Measurements from ENCODE around the gene MYO18B. TPM values are rescaled to one million over a fixed set of nuclear protein-coding genes. Genes with fewer than 3 reads are reported as not detected.

Gene MYO18B
- total RNA-seq, 2 donors from 2014 or later, result 0.12 to 0.65 TPM

DNA sequence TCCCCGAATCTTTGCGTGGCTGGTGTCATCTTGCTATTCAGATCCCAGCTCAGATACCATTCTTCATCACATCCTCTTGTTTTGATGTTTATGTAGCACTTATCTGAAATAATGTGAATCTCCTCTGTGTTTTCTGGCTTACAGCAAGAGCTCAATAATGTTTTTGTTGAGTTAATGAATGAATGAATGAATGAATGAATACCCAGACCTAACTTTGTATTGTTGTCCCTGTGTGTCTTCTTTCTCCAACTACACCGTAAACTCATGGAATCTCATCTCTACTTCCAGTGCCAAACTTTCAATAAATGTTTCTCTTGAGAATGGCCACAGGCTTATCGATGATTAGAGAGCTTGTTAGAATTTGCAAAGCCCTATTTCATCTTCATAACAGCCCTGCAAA is 110.2 kb downstream of the MYO18B start:
- Mint-ChIP-seq H3K27ac (no peak overlapping the region), H3K36me3 (ENCODE audit: low read depth) (no peaks in the 10 kb centered on the region), H3K4me3 (no peak overlapping the region), H3K4me1 (no peaks in the 10 kb centered on the region), H3K27me3 (peaks cover 10% of the 10 kb centered on the region)
- no peaks in the 10 kb centered on the region for H3K9me3 ChIP-seq (ENCODE audit: control insufficient read depth, low read length, poor library complexity, severe bottlenecking)
- ATAC-seq (no peak), DNase-seq (no peak)

DNA sequence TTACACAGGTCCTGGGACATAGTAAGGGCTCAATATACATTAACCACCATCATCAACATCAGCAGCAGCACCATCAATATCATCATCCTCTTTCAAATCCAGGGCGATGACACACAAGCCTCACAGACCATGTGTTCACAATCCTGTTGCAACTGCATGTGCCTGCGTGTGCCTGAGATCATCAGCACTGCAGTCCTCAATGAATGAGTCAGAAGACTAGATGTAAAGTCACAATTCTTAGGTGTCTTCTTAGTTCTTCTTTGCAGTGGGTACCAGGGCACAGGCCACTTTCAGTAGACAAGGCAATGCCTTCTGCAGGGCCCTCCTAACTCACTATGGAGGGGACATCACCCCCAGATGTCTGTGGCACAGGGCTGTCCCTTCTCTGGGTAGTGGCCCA is 111.1 kb downstream of the MYO18B start:
- Mint-ChIP-seq H3K4me3 (no peak overlapping the region), H3K27me3 (peaks cover 8% of the 10 kb centered on the region), H3K27ac (no peak overlapping the region), H3K4me1 (no peaks in the 10 kb centered on the region), H3K36me3 (ENCODE audit: low read depth) (no peaks in the 10 kb centered on the region)
- no peak for ATAC-seq
- H3K9me3 ChIP-seq (ENCODE audit: control insufficient read depth, low read length, poor library complexity, severe bottlenecking), result no peaks in the 10 kb centered on the region
- no peak for DNase-seq

DNA sequence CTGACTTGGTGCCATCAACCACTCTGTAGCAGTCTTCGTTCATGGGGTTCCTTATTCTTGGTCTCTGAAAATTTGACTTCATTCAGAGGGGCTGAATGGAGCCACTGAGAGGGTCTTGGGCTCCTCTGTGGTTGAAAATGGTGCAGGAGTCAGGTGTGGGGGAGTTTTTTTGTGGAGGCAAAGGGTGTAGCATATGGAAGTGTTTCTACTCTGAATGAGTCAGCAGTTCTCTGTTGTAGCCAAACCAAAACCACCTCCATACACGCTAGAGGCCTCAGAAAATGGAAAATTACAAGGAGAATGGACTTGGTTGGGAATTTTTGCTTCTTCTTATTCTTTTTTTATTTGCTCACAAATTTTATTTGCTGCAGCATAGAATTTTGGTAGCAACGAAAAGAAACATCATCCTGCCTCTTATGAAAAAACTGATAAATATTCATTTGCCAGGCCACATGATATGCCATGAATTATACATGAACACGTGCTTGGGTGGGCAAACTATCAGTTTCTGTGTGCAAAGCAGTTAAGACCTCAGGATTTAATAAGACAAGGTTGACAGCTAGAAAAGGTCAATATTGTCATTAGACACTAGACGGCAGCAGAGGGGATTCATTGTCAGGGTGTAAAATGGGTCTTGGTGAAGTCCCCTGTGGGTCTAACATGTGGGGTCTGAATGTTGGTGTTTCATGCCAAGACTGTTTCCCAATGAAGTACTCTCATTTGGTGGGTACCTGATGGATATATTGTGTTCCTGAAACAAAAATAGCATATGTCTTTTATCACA is 111.7 kb downstream of the MYO18B start:
- Mint-ChIP-seq H3K4me1 (no peaks in the 10 kb centered on the region), H3K36me3 (ENCODE audit: low read depth) (no peaks in the 10 kb centered on the region), H3K27ac (no peak overlapping the region), H3K4me3 (no peak overlapping the region), H3K27me3 (peaks cover 5% of the 10 kb centered on the region)
- H3K9me3 ChIP-seq (ENCODE audit: control insufficient read depth, low read length, poor library complexity, severe bottlenecking), result no peaks in the 10 kb centered on the region
- DNase-seq, result no peak
- ATAC-seq, result no peak

DNA sequence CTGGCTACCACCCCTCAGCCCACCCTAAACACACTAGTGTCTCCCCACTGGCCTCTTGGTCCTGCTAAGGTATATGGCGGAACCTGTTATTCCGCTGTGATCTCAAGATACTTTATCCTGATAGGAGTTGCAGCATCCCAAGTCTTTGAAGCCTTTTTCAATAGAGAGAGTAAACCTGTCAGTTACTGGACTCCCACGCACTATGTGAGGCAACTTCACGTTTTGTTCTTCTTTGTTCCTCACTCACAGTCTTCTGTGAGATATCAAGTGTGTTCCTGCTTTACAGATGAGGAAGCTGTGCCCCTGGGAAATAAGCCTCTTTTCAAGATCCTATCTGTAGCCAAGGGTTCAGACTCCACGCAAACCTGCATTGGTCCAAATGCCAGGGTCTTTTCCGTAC is 127.8 kb downstream of the MYO18B start:
- no peaks in the 10 kb centered on the region for H3K9me3 ChIP-seq (ENCODE audit: control insufficient read depth, low read length, poor library complexity, severe bottlenecking)
- Mint-ChIP-seq H3K4me1 (no peaks in the 10 kb centered on the region), H3K27ac (no peak overlapping the region), H3K27me3 (peaks cover 9% of the 10 kb centered on the region), H3K36me3 (ENCODE audit: low read depth) (no peaks in the 10 kb centered on the region), H3K4me3 (no peak overlapping the region)
- DNase-seq (no peak), ATAC-seq (no peak)

DNA sequence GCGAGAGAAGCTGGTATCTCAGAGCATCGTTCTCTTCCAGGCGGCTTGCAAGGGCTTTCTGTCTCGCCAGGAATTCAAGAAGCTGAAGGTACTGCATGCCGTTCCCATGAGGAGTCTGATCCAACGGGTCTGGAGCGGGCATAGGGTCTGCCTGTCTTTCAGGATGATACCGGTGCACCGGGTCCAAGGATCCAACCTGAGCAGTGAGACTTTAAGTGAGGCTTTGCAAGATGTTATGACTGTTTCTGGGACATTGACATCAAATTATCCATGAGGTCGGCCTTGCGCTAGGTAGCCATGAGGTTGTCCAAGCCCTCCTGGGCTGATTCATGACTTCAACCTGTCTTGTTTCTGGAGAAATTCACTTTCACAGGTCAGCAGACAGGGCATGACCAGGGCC is 132.3 kb downstream of the MYO18B start:
- Mint-ChIP-seq H3K4me1 (no peaks in the 10 kb centered on the region), H3K4me3 (no peak overlapping the region), H3K27me3 (peaks cover 23% of the 10 kb centered on the region), H3K27ac (no peak overlapping the region), H3K36me3 (ENCODE audit: low read depth) (peaks cover 2% of the 10 kb centered on the region)
- ATAC-seq (no peak), DNase-seq (no peak)
- H3K9me3 ChIP-seq (ENCODE audit: control insufficient read depth, low read length, poor library complexity, severe bottlenecking), result no peaks in the 10 kb centered on the region

DNA sequence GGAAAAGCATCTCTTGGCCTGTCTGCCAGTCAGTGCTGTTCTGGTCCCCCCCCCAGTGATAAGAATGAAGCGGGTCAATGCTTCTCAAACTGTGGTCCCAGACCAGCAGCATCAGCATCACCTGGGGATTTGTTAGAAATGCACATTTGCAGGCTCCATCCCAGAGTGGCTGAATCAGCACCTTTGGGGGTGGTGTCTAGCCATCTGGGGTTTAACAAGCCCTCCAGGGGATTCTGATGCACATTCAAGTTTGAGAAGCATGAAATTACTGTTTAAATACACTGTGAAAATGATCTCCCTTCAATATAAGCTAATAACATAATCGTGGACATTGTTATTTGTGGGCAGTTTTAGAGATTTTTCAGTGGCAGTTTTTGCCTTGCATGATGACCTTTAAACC is 133.5 kb downstream of the MYO18B start:
- no peak overlapping the region for H3K4me3 Mint-ChIP-seq
- H3K27me3 Mint-ChIP-seq, result peaks cover 28% of the 10 kb centered on the region
- ATAC-seq, result no peak
- no peak for DNase-seq
- H3K4me1 Mint-ChIP-seq, result no peaks in the 10 kb centered on the region
- no peak overlapping the region for H3K27ac Mint-ChIP-seq
- H3K36me3 Mint-ChIP-seq (ENCODE audit: low read depth), result peaks cover 2% of the 10 kb centered on the region
- H3K9me3 ChIP-seq (ENCODE audit: control insufficient read depth, low read length, poor library complexity, severe bottlenecking), result no peaks in the 10 kb centered on the region

DNA sequence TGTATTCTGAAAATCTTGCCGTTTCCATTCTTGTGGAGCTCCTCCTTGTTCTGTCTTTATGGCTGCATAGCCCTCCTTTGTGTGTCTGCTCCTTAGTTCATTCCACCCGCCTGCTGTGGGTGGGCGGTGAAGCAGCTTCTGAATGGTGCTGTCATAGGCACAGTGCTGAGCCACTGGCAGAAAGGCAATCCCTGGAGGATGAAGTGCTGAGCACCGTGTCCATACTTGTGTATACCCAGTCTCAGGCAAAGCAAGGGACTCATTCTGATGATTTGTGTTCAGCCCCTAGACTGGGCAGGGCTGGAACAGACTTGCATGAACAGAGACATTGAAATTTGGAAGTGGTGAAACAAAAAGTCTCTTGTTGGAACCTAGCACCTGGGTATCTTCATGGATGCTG is 134.9 kb downstream of the MYO18B start:
- H3K27ac Mint-ChIP-seq, result no peak overlapping the region
- peaks cover 2% of the 10 kb centered on the region for H3K36me3 Mint-ChIP-seq (ENCODE audit: low read depth)

DNA sequence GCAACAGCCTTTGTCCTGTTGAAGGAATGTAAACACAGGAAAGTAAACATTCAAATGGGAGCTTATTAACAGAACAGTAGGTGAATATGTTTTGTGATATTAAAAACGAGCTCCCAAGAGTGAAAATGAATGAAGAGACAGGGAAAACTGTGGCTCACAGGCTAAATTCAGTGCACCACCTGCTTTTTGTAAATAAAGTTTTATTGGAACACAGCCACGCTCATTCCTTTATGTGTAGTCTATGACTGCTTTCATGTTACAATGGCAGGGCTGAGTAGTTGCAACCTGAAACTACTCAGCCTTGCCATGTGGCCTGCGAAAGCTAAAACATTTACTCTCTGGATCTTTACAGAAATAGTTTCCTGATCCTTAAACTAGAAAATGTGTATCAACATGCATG is 136.9 kb downstream of the MYO18B start:
- H3K27ac Mint-ChIP-seq, result no peak overlapping the region
- H3K4me3 Mint-ChIP-seq, result no peak overlapping the region
- DNase-seq (no peak), ATAC-seq (no peak)
- no peaks in the 10 kb centered on the region for H3K9me3 ChIP-seq (ENCODE audit: control insufficient read depth, low read length, poor library complexity, severe bottlenecking)
- no peaks in the 10 kb centered on the region for H3K4me1 Mint-ChIP-seq
- peaks cover 2% of the 10 kb centered on the region for H3K36me3 Mint-ChIP-seq (ENCODE audit: low read depth)
- H3K27me3 Mint-ChIP-seq, result peaks cover 41% of the 10 kb centered on the region

More for the DNA sequence above, 134.9 kb downstream of the MYO18B start:
- no peaks in the 10 kb centered on the region for H3K9me3 ChIP-seq (ENCODE audit: control insufficient read depth, low read length, poor library complexity, severe bottlenecking)
- Mint-ChIP-seq H3K4me3 (no peak overlapping the region), H3K4me1 (no peaks in the 10 kb centered on the region), H3K27me3 (peaks cover 36% of the 10 kb centered on the region)
- ATAC-seq (no peak), DNase-seq (no peak)

DNA sequence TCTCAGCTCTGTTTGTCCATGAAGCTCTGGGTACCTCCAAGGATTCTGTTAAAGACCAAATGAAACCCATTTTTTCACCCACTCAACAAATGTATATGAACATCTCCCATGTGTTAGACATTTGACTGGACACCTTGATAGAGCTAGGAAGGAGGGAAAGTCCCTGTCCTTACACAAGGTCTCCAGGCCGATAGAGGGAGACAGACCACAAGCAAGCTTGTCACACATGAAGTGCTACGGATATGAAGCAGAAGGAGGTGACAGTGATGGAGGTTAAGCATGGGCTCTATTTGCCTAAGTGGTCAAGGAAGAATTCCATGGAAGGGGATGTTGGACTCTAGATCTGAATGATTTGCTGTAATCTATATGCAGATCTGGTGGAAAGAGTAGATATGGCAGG is 138.5 kb downstream of the MYO18B start:
- H3K27ac Mint-ChIP-seq, result no peak overlapping the region
- no peaks in the 10 kb centered on the region for H3K4me1 Mint-ChIP-seq
- no peaks in the 10 kb centered on the region for H3K9me3 ChIP-seq (ENCODE audit: control insufficient read depth, low read length, poor library complexity, severe bottlenecking)
- peaks cover 2% of the 10 kb centered on the region for H3K36me3 Mint-ChIP-seq (ENCODE audit: low read depth)
- no peak overlapping the region for H3K4me3 Mint-ChIP-seq
- H3K27me3 Mint-ChIP-seq, result peaks cover 38% of the 10 kb centered on the region
- DNase-seq (no peak), ATAC-seq (no peak)

DNA sequence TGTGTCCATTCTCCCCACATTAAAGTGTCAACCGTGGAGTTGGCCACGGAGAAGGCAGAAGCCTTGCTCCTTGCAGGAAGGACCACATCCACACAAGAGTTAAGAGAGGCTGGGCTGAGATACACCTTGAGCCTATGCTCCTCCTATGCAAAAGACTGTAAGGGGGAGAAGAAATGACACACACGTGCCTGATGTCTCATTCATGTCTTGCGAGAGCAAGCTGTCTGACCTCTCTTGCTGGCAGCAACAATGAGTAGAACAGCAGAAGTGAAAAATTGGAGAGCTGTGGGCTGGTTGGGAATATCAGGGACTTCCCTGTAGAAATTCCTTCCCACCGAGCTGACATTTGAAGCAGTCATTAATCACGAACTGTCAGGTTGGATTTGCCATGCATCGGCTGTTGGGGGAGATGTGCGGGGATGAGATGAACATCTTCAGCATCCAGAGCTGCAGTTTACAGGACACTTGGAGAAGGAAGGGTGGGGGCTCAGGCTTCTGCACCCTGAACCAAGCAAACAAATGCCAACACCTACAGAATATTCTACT is 139.3 kb downstream of the MYO18B start:
- no peaks in the 10 kb centered on the region for H3K4me1 Mint-ChIP-seq
- peaks cover 2% of the 10 kb centered on the region for H3K36me3 Mint-ChIP-seq (ENCODE audit: low read depth)

DNA sequence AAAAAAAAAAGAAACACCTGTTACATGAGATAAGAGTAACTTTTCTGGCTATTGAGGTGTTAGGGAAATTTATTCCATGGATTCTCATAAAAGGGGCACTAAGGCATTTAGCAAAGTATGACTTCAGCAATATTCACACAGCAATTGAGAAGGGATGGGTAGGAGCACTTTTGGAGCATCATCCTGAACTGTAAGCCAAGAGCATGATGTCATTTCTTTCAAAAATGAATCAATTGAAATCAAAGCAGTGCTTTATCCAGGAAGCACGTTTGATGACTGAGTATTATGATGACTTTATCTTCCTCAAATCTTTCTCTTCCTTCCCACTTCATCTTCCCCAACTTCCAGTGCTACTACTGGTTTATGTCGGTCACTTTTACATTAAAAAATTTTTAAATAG is 140.4 kb downstream of the MYO18B start:
- no peaks in the 10 kb centered on the region for H3K9me3 ChIP-seq (ENCODE audit: control insufficient read depth, low read length, poor library complexity, severe bottlenecking)
- Mint-ChIP-seq H3K27ac (no peak overlapping the region), H3K4me3 (no peak overlapping the region), H3K36me3 (ENCODE audit: low read depth) (no peaks in the 10 kb centered on the region), H3K4me1 (no peaks in the 10 kb centered on the region), H3K27me3 (peaks cover 24% of the 10 kb centered on the region)
- DNase-seq (no peak), ATAC-seq (no peak)

More for the DNA sequence above, 139.3 kb downstream of the MYO18B start:
- peaks cover 31% of the 10 kb centered on the region for H3K27me3 Mint-ChIP-seq
- H3K27ac Mint-ChIP-seq, result no peak overlapping the region
- no peak for ATAC-seq
- H3K9me3 ChIP-seq (ENCODE audit: control insufficient read depth, low read length, poor library complexity, severe bottlenecking), result no peaks in the 10 kb centered on the region
- no peak overlapping the region for H3K4me3 Mint-ChIP-seq
- DNase-seq, result no peak

DNA sequence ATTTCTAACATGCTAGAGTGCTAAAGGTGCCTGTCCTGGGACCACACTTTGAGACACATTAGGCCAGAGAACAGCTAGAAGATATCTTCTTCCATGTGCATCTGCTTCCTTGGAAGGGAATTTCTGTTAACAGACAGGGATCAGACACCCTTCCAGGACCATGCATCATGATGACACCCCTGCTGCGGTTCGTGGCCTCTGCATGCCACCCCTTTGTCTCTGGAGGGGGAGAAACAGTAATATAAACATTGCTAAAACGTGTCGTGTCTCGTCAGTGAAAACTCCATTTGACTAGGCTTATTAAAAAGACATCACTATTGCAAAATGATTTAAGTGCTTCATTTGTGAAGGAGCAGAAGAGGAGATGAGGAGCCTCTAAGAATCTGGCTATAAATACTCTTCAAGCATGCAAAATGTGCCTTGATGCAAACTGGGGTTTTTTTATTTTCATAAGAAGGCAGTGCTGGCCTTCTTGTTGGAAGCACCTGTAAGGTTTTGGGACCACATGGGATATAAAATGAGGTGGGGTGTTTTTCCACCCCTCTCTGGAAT is 141.6 kb downstream of the MYO18B start:
- Mint-ChIP-seq H3K27me3 (peaks cover 21% of the 10 kb centered on the region), H3K4me3 (no peak overlapping the region), H3K4me1 (no peaks in the 10 kb centered on the region), H3K36me3 (ENCODE audit: low read depth) (no peaks in the 10 kb centered on the region), H3K27ac (no peak overlapping the region)
- DNase-seq, result no peak
- no peak for ATAC-seq
- H3K9me3 ChIP-seq (ENCODE audit: control insufficient read depth, low read length, poor library complexity, severe bottlenecking), result no peaks in the 10 kb centered on the region

DNA sequence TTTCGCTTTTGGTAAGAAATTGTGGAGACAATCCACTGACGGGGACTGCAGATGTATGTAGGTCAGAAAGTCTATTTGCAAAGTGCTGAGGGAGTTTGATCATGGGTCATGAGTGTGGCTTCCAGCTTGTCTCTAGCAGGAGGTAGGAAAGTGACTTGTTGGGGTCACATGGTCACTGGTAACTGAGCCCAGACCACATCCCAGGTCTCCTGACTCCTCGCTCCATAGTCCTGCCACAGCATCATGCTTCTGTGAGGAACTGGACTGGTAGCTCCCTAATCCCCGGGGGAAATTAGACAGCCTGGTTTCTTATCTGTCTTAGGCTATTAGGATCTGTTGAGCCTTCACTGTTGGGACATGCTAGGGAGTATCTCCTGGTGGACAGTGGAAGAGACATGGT is 142.1 kb downstream of the MYO18B start:
- no peak overlapping the region for H3K27ac Mint-ChIP-seq

More for the DNA sequence above, 142.1 kb downstream of the MYO18B start:
- peaks cover 26% of the 10 kb centered on the region for H3K27me3 Mint-ChIP-seq
- H3K9me3 ChIP-seq (ENCODE audit: control insufficient read depth, low read length, poor library complexity, severe bottlenecking), result no peaks in the 10 kb centered on the region
- no peaks in the 10 kb centered on the region for H3K36me3 Mint-ChIP-seq (ENCODE audit: low read depth)
- H3K4me3 Mint-ChIP-seq, result no peak overlapping the region
- H3K4me1 Mint-ChIP-seq, result no peaks in the 10 kb centered on the region
- no peak for DNase-seq
- ATAC-seq, result no peak
